HG02588 (cell line): Measurements from ENCODE around the gene LIN7B.
"Not testable (repeated sequence)": the region's sequence is repeated elsewhere in the genome, so short reads cannot be mapped to it uniquely, and the experiment has no call there.

Source experiments
- ATAC-seq: cut with Tn5 transposase; IDR thresholded peaks from one replicate; pipeline ENCODE4 v1.9.1; 2021; ENCODE audit warnings: mild to moderate bottlenecking, moderate library complexity; ENCODE audit not compliant: unreplicated experiment

Gene LIN7B, protein sequence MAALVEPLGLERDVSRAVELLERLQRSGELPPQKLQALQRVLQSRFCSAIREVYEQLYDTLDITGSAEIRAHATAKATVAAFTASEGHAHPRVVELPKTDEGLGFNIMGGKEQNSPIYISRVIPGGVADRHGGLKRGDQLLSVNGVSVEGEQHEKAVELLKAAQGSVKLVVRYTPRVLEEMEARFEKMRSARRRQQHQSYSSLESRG

DNA sequence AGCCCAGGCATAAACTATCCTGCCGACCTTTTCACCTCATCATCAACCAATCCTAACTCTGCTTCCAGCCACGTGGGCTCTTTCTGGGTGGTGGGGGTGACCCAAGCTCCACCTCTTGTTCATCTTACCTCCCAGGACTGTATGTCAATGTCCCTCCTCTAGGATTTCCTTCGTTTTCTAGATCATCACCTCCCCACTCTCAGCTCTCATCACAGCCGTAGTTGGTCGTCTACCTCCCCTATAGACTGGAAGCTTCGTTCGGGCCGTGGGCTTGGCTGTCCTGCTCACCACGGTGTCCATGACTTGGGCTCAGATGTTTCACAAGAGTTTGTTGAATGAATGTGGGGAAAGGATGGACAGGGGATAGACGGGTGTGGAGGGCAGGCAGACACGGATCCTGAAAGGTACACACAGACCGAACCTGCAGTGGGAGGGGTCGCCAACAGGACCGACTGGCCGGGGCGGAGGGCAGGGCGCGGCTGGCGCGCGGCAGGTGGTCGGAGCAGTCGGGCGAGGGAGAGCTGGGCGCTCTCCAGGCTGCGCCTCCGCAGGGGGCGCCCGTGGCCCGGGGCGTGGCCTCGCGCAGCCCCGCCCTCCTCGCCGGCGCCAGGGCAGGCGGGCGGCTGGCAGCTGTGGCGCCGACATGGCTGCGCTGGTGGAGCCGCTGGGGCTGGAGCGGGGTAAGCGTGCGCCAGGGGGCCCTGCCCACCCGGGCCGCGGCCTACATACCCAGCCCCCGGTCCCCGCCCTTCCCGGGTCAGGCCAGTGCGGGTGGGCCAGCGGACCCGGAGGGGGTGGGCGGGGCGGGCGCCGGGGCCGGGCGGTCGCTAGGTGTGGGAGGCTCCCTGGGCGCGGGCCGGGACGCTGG, at the start of gene LIN7B:
Gene LIN7B, plus strand, starts transcription at position 609 of the 868 bp plus-strand sequence. Its CDS starts 35 bp downstream, at position 644.
- peak; percentile 42 for ATAC-seq

DNA sequence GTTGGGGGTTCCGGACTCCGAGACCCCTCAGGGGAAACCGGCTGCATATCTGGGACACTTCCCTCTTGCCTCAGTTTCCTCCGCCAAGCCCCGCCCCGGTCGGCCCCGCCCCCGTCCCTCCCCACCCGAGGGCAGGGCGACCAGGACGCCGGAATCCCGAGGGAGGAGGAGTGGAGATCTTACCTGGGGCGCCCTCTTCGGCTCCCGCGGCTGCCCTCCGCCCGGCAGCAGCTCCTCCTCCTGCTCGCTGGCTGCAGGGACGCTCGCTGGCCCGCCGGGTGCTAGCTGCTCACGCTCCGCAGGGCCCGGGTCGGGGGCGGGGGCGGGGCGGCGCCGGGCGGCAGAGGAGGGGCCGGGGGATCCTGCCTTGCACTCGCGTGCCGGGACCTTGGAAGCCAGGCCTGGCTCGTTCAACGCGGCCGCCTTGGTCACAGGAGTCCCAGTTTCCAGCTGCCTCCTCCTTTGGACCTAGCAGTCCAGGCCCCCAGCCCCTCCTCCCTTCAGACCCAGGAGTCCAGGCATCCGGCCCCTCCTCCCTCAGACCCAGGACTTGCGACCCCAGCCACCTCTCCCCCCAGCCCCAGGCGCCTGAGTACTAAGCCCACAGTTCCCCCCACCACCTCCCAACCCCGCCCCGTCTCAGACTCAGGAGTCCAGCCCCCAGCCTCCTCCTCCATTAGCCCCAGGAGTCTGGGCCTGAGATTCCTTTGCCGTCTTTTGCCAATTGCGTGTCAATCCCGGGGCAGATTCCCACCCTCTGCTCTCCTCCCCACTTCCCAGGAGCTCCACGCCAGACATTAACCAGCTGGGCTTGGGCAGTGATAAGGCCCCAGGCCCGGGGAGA, 49.2 kb upstream of the LIN7B start, which contains the start of gene NTF4:
Gene NTF4, minus strand, starts transcription at position 51 of the 844 bp plus-strand sequence. CDS start 2,821 bp downstream, outside the sequence.
- no peak for ATAC-seq

DNA sequence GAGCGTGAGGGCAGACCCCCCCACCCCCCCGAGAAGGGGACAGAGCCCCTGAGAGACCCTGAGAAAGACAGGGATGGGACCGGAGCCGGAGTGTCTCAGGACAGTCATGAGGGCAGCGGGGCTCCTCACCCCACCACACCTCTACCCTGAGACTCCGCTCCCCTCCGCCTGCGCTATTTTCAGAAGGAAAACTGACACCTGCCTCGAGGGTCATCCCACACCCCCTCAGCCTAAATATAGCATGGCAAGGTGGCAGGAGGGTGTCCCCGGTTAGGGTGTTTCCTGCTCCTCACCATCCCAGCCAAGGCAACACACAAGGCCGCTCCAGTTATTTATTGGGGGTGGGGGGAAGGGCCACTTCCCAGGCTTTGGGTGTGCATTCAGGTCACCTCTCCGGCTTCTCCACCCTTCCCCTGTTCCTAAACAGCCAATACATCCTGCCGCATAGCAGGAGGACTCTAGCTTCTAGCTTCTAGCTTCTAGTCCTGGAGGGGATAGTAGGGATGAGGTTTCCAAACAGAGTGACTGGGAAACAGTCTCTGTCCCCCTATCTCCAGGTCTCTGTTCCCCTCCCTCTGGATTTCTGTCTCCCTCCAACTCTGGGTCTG, 48.2 kb upstream of the LIN7B start:
- no peak for ATAC-seq

DNA sequence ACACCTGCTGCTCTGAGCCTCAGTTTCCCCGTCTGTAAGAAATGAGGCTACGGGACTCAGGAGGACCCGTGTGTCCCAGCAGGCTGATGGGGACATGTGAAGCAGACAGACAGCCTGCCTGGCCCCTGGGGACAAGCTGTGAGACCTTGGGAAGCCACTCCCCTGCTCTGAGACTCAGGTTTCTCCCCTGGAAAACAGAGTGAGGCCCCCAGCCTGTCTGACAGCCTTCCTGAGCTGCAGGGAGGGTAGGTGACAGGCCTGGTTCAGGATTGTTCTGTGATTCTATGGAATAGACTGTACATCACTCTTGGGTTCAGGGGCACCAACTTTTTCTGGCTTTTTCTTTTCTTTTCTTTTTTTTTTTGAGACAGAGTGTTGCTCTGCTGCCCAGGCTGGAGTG, 46.6 kb upstream of the LIN7B start:
- no peak for ATAC-seq

DNA sequence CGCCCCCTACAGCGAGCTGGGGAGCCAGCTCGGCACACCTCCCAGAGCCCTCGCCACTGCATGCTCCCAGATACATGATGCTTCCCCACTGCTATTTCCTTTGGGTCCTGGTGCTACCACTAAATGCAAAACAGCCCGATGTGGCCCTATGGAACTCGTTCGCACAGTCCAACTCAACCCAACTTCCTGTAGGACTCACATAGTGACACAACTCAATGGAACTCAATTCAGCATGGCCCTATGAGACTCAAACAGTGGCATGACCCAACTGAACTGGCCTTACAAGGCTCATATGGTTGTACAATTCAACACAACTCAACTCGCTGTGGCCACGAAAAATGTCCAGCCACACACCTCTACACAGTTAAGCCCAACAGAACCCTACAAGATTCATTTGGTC, 45.1 kb upstream of the LIN7B start:
- ATAC-seq = no peak

DNA sequence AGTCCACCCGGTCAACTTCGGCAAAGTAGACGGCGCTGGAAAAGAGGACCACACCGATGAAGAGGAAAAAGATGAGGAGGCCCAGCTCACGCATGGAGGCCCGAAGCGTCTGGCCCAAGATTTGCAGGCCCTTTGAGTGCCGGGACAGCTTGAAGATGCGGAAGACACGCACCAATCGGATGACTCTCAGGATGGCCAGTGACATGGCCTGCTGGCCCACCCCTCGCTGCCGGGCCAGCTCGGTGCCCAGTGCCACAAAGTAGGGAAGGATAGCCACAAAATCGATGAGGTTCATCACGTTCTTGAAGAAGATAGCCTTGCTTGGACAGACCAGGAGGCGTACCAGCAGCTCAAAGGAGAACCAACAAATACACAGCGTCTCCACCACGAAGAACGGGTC, 43.8 kb upstream of the LIN7B start:
- ATAC-seq = no peak

GRCh38 chr19:49071860-49072547, 42.2 kb upstream of the LIN7B start:
- no peak for ATAC-seq

DNA sequence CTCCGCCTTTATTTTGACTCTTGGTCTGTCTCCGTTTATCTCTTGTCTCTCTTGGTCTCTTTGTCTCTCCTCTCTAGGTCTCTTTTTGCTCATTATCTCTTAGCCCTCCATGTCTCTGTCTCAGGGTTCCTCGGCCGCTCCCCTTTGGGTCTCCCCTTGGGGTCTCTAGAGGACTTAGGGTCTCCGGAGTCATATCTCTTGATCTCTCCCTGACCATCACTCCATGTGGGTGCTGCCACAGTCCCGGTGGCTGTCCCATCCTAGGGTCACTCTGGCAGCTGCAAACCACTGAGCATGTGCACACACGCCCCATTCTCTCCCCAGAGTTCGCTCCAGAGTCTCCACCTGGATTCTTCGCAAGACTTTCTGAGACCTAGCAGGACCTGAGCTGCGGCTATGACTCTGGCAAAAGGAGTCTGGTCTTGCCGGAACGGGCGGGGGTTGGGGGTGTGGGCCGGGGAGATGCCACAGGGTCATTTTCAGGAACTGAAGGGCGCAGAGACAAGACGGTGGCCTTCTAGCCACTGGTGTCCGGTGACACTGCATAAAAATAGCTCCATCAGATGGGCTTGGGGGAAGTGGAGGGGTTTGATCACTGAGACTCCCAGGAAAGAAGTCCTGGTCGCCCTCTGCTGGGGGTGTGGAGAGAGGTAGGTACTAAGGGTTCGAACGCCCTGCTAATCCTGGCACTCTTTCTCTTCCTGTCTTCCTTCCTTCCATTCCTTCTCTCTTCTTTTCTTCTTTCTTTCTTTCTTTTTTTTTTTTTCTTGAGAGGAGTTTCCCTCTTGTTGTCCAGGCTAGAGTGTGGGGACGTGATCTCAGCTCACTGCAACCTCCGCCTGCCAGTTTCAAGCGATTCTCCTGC, 40.4 kb upstream of the LIN7B start:
- no peak for ATAC-seq

DNA sequence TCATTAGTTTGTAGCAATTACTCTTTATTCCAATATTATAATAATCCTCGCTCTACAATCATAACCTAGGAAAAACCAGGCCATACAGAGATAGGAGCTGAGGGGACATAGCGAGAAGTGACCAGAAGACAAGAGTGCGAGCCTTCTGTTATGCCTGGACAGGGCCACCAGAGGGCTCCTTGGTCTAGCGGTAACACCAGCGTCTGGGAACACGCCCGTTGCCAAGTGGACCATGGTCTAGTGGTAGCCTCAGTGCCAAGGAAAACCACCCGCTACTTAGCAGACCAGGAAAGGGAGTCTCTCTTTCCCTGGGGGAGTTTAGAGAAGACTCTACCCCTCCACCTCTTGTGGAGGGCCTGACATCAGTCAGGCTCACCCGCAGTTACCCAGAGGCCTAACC, 39.3 kb upstream of the LIN7B start:
- ATAC-seq = not testable (repeated sequence)

- no peak for ATAC-seq
Measured at GRCh38 chr19:49080392-49080791, 33.8 kb upstream of the LIN7B start.

DNA sequence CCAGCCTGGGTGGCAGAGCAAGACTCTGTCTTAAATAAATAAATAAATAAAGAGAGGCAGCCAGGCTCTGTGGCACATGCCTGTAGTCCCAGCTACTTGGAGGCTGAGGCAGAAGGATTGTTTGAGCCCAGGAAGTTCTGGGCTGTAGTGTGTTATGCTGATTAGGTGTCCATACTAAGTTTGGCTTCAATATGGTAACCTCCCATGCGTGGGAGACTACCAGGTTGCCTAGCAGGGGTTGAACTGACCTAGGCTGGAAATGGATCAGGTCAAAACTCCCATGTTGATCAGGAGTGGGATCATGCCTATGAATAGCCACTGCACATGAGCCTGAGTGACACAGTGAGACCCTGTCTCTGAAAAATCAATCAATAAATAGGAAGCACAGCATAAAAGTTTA, 32.9 kb upstream of the LIN7B start:
- no peak for ATAC-seq

DNA sequence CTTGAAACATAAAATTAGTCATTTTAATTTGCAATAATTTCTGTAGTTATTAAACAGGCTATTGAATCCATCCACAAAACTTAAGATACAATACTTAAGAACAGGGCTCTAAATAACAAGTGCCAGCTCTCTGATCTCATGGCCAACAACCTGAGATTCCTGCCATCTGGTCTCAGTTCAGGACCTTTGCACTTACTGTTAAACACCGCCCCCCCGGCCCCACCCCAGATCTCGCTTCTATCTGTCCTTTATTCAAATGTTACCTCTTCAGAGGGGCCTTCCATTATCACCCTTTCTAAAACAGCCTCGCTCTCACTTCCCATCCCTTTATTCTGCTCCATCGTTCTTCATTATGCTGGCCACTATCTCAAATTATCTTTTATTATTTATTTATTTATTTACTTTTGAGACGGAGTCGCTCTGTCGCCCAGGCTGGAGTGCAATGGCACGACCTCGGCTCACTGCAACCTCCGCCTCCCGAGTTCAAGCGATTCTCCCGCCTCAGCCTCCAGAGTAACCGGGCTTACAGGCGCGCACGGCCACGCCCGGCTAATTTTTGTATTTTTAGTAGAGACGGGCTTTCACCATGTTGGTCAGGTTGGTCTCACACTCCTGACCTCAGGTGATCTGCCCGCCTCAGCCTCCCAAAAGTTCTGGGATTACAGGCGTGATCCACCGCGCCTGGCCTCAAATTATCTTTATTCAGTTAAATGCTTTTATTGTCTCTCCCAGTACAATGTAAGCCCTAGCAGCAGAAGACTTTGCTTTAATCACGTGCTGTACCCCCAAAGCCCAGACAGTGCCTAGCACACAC, 29.8 kb upstream of the LIN7B start:
- ATAC-seq = no peak

- peak; percentile 84 for ATAC-seq
Measured at GRCh38 chr19:49085020-49085867, 28.9 kb upstream of the LIN7B start, which contains the start of gene SNRNP70. TSS of gene SNRNP70 (plus strand) at chr19:49085451. CDS start at chr19:49086415, 964 bp downstream.

- ATAC-seq = no peak
Measured at GRCh38 chr19:49085868-49086232, 28.3 kb upstream of the LIN7B start.

GRCh38 chr19:49086296-49086695, 27.9 kb upstream of the LIN7B start:
- no peak for ATAC-seq

DNA sequence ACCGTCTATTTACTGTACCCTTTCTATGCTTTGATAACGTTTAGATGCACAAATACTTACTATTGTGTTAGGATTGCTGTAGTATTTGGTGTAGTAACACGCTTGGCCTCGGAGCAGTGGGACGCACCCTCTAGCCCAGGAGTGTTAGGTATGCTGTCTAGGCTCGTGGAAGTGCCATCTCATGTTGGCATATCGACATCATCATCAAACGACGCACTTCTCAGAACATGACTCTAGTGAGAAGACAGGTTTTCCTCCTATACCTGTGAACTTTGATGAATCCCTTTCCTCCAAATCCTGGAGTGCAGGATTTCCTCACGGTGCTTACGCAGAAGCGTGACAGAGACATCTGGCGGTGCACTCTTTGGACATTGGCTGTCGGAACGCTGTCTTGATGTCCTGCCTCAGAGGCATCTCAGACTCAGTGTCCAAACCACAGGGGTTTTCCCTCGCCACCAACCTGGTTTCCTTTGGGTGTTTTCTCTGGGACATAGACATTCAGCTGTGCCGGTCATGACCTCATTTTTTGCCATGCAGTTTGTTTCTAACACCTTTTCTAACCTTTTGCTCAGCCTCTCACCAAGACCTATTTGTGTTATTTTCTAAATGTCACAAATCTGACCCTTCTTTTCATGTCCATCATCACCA, 22.7 kb upstream of the LIN7B start:
- no peak for ATAC-seq

GRCh38 chr19:49092686-49093085, 21.5 kb upstream of the LIN7B start:
- no peak for ATAC-seq
